ENCODE data around the gene NFILZ. TPM values are rescaled to one million over a fixed set of nuclear protein-coding genes. Genes with fewer than 3 reads are reported as not detected.
A peak's percentile ranks its signal among the peaks of the same experiment; 100 is the strongest.

The NFILZ gene
- polyA plus RNA-seq, 1 donor from 2014 or later, result not detected

DNA sequence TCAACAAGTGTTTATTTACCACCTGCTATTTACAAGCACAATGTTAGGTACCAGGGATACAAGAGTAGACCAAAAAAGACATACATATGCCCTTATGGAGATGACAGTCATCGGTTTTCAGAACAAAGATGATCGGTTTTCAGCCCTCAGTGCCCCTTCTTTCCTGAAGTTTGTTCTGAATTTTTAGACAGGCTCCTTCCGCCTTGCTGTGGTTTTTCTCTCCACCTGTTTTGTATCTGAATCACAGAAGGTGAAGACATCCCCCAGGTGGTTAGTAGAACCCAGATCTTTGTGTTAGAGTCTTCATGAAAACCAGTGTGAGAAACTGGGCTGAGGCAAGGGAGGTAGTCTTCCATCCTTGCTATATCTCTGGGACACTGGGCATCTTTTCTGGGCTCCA, 44.6 kb downstream of the NFILZ start:
- peaks cover 12 to 14% (median 14%) of the 10 kb centered on the region in 3 donors for H3K4me1 Mint-ChIP-seq
- peaks cover 0 to 8% (median 0%) of the 10 kb centered on the region in 3 donors for H3K9me3 Mint-ChIP-seq
- H3K36me3 Mint-ChIP-seq, result peaks cover 1% of the 10 kb centered on the region
- H3K27ac Mint-ChIP-seq, result no peak overlapping the region
- H3K4me3 Mint-ChIP-seq, result no peak overlapping the region
- H3K27me3 Mint-ChIP-seq, result no peaks in the 10 kb centered on the region

GRCh38 chr19:8678244-8678807, 47.9 kb downstream of the NFILZ start:
- H3K27me3 Mint-ChIP-seq, result peaks cover 5% of the 10 kb centered on the region
- peaks cover 0 to 4% (median 1%) of the 10 kb centered on the region in 3 donors for H3K4me1 Mint-ChIP-seq
- peaks cover 0 to 8% (median 0%) of the 10 kb centered on the region in 3 donors for H3K9me3 Mint-ChIP-seq
- H3K4me3 Mint-ChIP-seq, result no peak overlapping the region
- peak overlapping the region in 1 of 3 donors; percentile 82 for H3K27ac Mint-ChIP-seq
- H3K36me3 Mint-ChIP-seq, result peaks cover 4% of the 10 kb centered on the region

Other genes starting within 250 kb of the NFILZ start
- 96.8 TPM for gene RAB11B, start 240.3 kb upstream of the NFILZ start, polyA plus RNA-seq
- gene MARCHF2, start 217.3 kb upstream of the NFILZ start, polyA plus RNA-seq, result 35.9 TPM
- 210 TPM for gene HNRNPM, start 185.7 kb upstream of the NFILZ start, polyA plus RNA-seq
- not detected for gene PRAM1, start 128.0 kb upstream of the NFILZ start, polyA plus RNA-seq
- gene ZNF414, start 116.5 kb upstream of the NFILZ start, polyA plus RNA-seq, result 22.2 TPM
- 40.9 TPM for gene MYO1F, start 53.2 kb upstream of the NFILZ start, polyA plus RNA-seq
- not detected for gene ADAMTS10, start 19.9 kb upstream of the NFILZ start, polyA plus RNA-seq
- gene ACTL9, start 68.2 kb downstream of the NFILZ start, polyA plus RNA-seq, result not detected
- not detected for gene OR2Z1, start 91.0 kb downstream of the NFILZ start, polyA plus RNA-seq
- gene ZNF558, start 201.7 kb downstream of the NFILZ start, polyA plus RNA-seq, result 7.9 TPM
- gene MBD3L1, start 201.7 kb downstream of the NFILZ start, polyA plus RNA-seq, result not detected

Data from IgD-negative memory B cell (primary cell).